CD4-positive, alpha-beta memory T cell (primary cell): Measurements from ENCODE around the gene AGPAT3. TPM values are rescaled to one million over a fixed set of nuclear protein-coding genes. Genes with fewer than 3 reads are reported as not detected.

Experiments used
- CTCF ChIA-PET: fragments of 350-600 bp; sonication (Branson Sonifier 250); formaldehyde crosslinking; loops from one replicate; lab custom pipeline; 2021; ENCODE audit warnings: inconsistent platforms; ENCODE audit not compliant: partially characterized antibody; lab: Charles Lee
- POLR2A ChIA-PET: fragments of 350-600 bp; sonication (Branson Sonifier 250); formaldehyde crosslinking; loops from one replicate; lab custom pipeline; 2021; ENCODE audit not compliant: partially characterized antibody; lab: Charles Lee
- DNase-seq, 5 donors: peaks; one replicate each; pipeline versions ENCODE4 v3.0.0 to v3.0.0-alpha.2; 2020 to 2022; ENCODE audit warnings: mixed read lengths in 1 of 5
- H3K27ac ChIP-seq: one replicate; pipeline ENCODE4 v1.7.0; 2013; ENCODE audit warnings: low read depth, low read length
- H3K27me3 ChIP-seq: 2 replicates; pipeline ENCODE4 v1.7.0; 2013; ENCODE audit warnings: mild to moderate bottlenecking, low read length, moderate library complexity; ENCODE audit not compliant: insufficient read depth
- H3K36me3 ChIP-seq: 2 replicates; pipeline ENCODE4 v1.7.0; 2013; ENCODE audit warnings: mild to moderate bottlenecking, low read length, moderate library complexity; ENCODE audit not compliant: insufficient read depth
- H3K4me1 ChIP-seq: 2 replicates; pipeline ENCODE4 v1.7.0; 2013; ENCODE audit warnings: mild to moderate bottlenecking, low read length, moderate library complexity; ENCODE audit not compliant: insufficient read depth
- H3K4me3 ChIP-seq, 2 donors: one replicate each; pipeline ENCODE4 v1.7.0; 2013; ENCODE audit warnings: low read length in 2 of 2, mild to moderate bottlenecking in 1 of 2
- H3K9me3 ChIP-seq, 2 donors: one replicate each; pipeline ENCODE4 v1.7.0; 2013; ENCODE audit warnings: low read length in 2 of 2, control low read depth in 1 of 2; ENCODE audit not compliant: control insufficient read depth in 1 of 2
- H3K27ac Mint-ChIP-seq, 7 donors: one replicate each; pipeline ENCODE4 v1.8.0; 2020 to 2021; ENCODE audit warnings: mixed read lengths in 7 of 7, mild to moderate bottlenecking in 6 of 7, inconsistent platforms in 3 of 7, moderate library complexity in 3 of 7
- H3K27me3 Mint-ChIP-seq, 2 donors: one replicate each; pipeline ENCODE4 v1.8.0; 2020 to 2021; ENCODE audit warnings: mixed read lengths in 2 of 2
- H3K36me3 Mint-ChIP-seq, 2 donors: one replicate each; pipeline ENCODE4 v1.8.0; 2020 to 2021; ENCODE audit warnings: mixed read lengths in 2 of 2, inconsistent platforms in 1 of 2, mild to moderate bottlenecking in 1 of 2
- H3K4me1 Mint-ChIP-seq, 4 donors: one replicate each; pipeline ENCODE4 v1.8.0; 2020 to 2021; ENCODE audit warnings: mixed read lengths in 4 of 4, mild to moderate bottlenecking in 1 of 4
- H3K4me3 Mint-ChIP-seq, 8 donors: one replicate each; pipeline ENCODE4 v1.8.0; 2020 to 2021; ENCODE audit warnings: mixed read lengths in 8 of 8, mild to moderate bottlenecking in 7 of 8, moderate library complexity in 6 of 8, inconsistent platforms in 3 of 8
- H3K9me3 Mint-ChIP-seq, 8 donors: one replicate each; pipeline ENCODE4 v1.8.0; 2020 to 2021; ENCODE audit warnings: mixed read lengths in 8 of 8, mild to moderate bottlenecking in 5 of 8, inconsistent platforms in 3 of 8, moderate library complexity in 1 of 8
- intact Hi-C: fragments of 100-400 bp; cut with micrococcal nuclease; formaldehyde crosslinking; loops from one replicate; pipeline ENCODE4 v1.15.1; 2023
- polyA plus RNA-seq, 2 donors: library from polyadenylated mRNA; unstranded; fragments of 300-500 nt; fragmentation: Illumina TruSeq; gene quantifications; one replicate each; pipeline ENCODE4 v1.2.3, GENCODE V29; 2021
- total RNA-seq, 2 experiments: library from RNA; stranded (reverse); gene quantifications; one replicate each; pipeline ENCODE4 v1.2.3, GENCODE V29; 2021

The AGPAT3 gene
- total and polyA plus RNA-seq, 4 experiments from 2014 or later, result 16.0 to 76.7 (median 46.7) TPM

GRCh38 chr21:43981871-43982210, 116.8 kb downstream of the AGPAT3 start:
- Mint-ChIP-seq H3K27ac (no peak overlapping the region), H3K27me3 (no peaks in the 10 kb centered on the region), H3K36me3 (peaks cover 0 to 36% of the 10 kb centered on the region in 2 donors), H3K4me3 (no peak overlapping the region), H3K9me3 (no peaks in the 10 kb centered on the region), H3K4me1 (peaks cover 9 to 17% (median 13%) of the 10 kb centered on the region in 4 donors)
- H3K9me3 ChIP-seq, result no peaks in the 10 kb centered on the region
- peaks cover 13% of the 10 kb centered on the region for H3K4me1 ChIP-seq
- H3K4me3 ChIP-seq, result no peak overlapping the region
- CTCF ChIA-PET, result interaction anchor here (1.5 kb wide), 1 partner anchor 171 kb away, joined by 3 read pairs; no protein-coding TSS in a partner anchor
- no peaks in the 10 kb centered on the region for H3K27me3 ChIP-seq
- H3K36me3 ChIP-seq, result peaks cover 23% of the 10 kb centered on the region
- H3K27ac ChIP-seq, result no peak overlapping the region
- no peak for DNase-seq
- intact Hi-C loops, result no loop called here
- POLR2A ChIA-PET, result no interaction called here

- no peak overlapping the region for H3K27ac ChIP-seq
- POLR2A ChIA-PET, result no interaction called here
- DNase-seq, result no peak
Observed at GRCh38 chr21:43982489-43983078, 117.6 kb downstream of the AGPAT3 start.

DNA sequence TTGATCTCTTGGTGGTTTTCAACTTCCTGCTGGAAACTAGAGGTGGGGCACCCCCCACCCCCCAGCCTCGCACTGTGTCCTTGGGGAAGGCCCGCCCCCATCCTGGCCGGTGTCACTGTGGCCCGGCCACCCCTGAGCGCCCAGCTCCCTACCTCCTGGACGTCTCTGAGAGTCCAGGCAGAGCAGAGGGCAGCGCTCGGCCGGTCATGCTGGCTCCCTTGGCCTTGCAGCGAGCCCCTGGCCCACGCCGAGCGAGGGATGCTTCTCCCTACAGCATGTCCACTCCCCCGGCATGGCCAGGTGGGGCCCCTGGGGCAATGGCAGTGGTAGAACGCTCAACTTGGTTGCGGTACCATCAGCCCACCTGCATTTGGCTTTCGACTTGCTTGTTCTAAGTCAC, 118.4 kb downstream of the AGPAT3 start:
- Mint-ChIP-seq H3K36me3 (peaks cover 0 to 28% of the 10 kb centered on the region in 2 donors), H3K9me3 (no peaks in the 10 kb centered on the region), H3K27ac (peak overlapping the region in 1 of 7 donors; percentile 42), H3K4me1 (peaks cover 9 to 20% (median 14%) of the 10 kb centered on the region in 4 donors), H3K4me3 (no peak overlapping the region), H3K27me3 (no peaks in the 10 kb centered on the region)
- intact Hi-C loops, result no loop called here
- no peaks in the 10 kb centered on the region for H3K27me3 ChIP-seq
- POLR2A ChIA-PET, result no interaction called here
- peaks cover 19% of the 10 kb centered on the region for H3K36me3 ChIP-seq
- DNase-seq, result no peak
- peaks cover 13% of the 10 kb centered on the region for H3K4me1 ChIP-seq
- H3K9me3 ChIP-seq, result no peaks in the 10 kb centered on the region
- CTCF ChIA-PET, result no interaction called here
- H3K27ac ChIP-seq, result no peak overlapping the region
- H3K4me3 ChIP-seq, result no peak overlapping the region

More at GRCh38 chr21:43982489-43983078, 117.6 kb downstream of the AGPAT3 start:
- Histone ChIP-seq H3K4me1 (peaks cover 13% of the 10 kb centered on the region), H3K27me3 (no peaks in the 10 kb centered on the region), H3K36me3 (peaks cover 23% of the 10 kb centered on the region), H3K4me3 (no peak overlapping the region), H3K9me3 (no peaks in the 10 kb centered on the region)
- no peaks in the 10 kb centered on the region for H3K9me3 Mint-ChIP-seq
- H3K4me1 Mint-ChIP-seq, result peaks cover 9 to 20% (median 14%) of the 10 kb centered on the region in 4 donors
- peak overlapping the region in 1 of 7 donors; percentile 41 for H3K27ac Mint-ChIP-seq
- H3K4me3 Mint-ChIP-seq, result no peak overlapping the region
- intact Hi-C loops, result no loop called here
- H3K36me3 Mint-ChIP-seq, result peaks cover 0 to 31% of the 10 kb centered on the region in 2 donors
- CTCF ChIA-PET, result no interaction called here
- no peaks in the 10 kb centered on the region for H3K27me3 Mint-ChIP-seq

GRCh38 chr21:43983860-43984420, 118.9 kb downstream of the AGPAT3 start:
- Mint-ChIP-seq H3K4me3 (no peak overlapping the region), H3K27ac (peak overlapping the region in 2 of 7 donors; percentile 42 to 59), H3K36me3 (peaks cover 0 to 28% of the 10 kb centered on the region in 2 donors), H3K9me3 (no peaks in the 10 kb centered on the region), H3K4me1 (peaks cover 9 to 20% (median 14%) of the 10 kb centered on the region in 4 donors), H3K27me3 (no peaks in the 10 kb centered on the region)
- ChIA-PET CTCF (interaction anchor here (0.6 to 1.4 kb wide), 2 partner anchors 9 to 1258 kb away, joined by 3 to 5 read pairs; no protein-coding TSS in a partner anchor), POLR2A (no interaction called here)
- Histone ChIP-seq H3K4me1 (peaks cover 13% of the 10 kb centered on the region), H3K4me3 (no peak overlapping the region), H3K27me3 (no peaks in the 10 kb centered on the region), H3K36me3 (peaks cover 16% of the 10 kb centered on the region), H3K27ac (no peak overlapping the region), H3K9me3 (no peaks in the 10 kb centered on the region)
- DNase-seq, result no peak
- intact Hi-C loops, result no loop called here

GRCh38 chr21:43984905-43985689, 120.1 kb downstream of the AGPAT3 start:
- H3K36me3 ChIP-seq, result peaks cover 16% of the 10 kb centered on the region
- ChIA-PET CTCF (interaction anchor here (1.4 kb wide), 1 partner anchor 10 kb away, joined by 5 read pairs; no protein-coding TSS in a partner anchor), POLR2A (no interaction called here)
- peaks cover 13% of the 10 kb centered on the region for H3K4me1 ChIP-seq
- Mint-ChIP-seq H3K4me3 (peak overlapping the region in 2 of 8 donors; percentile 3 to 19), H3K9me3 (no peaks in the 10 kb centered on the region), H3K27ac (peak overlapping the region; percentile 5 to 83 (median 38)), H3K4me1 (peaks cover 9 to 20% (median 14%) of the 10 kb centered on the region in 4 donors), H3K27me3 (no peaks in the 10 kb centered on the region), H3K36me3 (peaks cover 0 to 23% of the 10 kb centered on the region in 2 donors)
- DNase-seq, result peak in 1 of 5 donors; percentile 6
- H3K9me3 ChIP-seq, result no peaks in the 10 kb centered on the region
- no peaks in the 10 kb centered on the region for H3K27me3 ChIP-seq
- intact Hi-C loops, result no loop called here
- H3K27ac ChIP-seq, result no peak overlapping the region
- no peak overlapping the region for H3K4me3 ChIP-seq

DNA sequence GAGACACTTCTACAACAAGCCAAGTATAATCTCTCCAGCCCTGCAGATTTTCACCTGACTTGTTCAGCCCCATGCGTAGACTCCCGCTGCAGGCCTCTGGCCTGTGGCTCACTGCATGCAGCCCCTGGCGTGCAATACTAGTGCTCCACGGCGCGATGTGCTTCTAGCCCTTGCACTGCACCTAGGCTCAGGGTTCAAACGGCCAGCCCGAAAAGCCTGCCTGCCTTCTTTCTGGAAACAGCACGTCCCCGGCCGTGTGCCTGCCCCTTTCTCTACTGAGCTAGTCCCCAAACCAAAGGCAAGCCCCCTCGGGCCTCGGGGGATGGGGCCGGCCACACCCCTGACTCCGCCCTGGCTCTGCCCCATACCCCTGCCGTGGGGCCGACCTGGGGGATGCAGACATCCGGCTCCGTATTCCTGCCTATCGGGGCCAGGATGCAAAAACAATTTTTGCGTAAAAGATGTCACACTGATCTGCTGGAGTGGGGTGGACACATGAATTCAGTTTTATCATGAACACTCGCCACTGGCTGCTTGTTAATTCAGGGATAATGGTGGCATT, 120.7 kb downstream of the AGPAT3 start:
- peaks cover 10% of the 10 kb centered on the region for H3K36me3 ChIP-seq
- CTCF ChIA-PET, result no interaction called here
- DNase-seq, result no peak
- H3K9me3 Mint-ChIP-seq, result no peaks in the 10 kb centered on the region
- H3K4me3 Mint-ChIP-seq, result peak overlapping the region in 2 of 8 donors; percentile 41 to 54
- H3K27ac ChIP-seq, result no peak overlapping the region
- H3K36me3 Mint-ChIP-seq, result peaks cover 0 to 20% of the 10 kb centered on the region in 2 donors
- peaks cover 9 to 20% (median 14%) of the 10 kb centered on the region in 4 donors for H3K4me1 Mint-ChIP-seq
- H3K4me1 ChIP-seq, result peaks cover 13% of the 10 kb centered on the region
- H3K27me3 Mint-ChIP-seq, result no peaks in the 10 kb centered on the region
- peak overlapping the region in 5 of 7 donors; percentile 8 to 83 (median 66) for H3K27ac Mint-ChIP-seq
- intact Hi-C loops, result no loop called here
- H3K27me3 ChIP-seq, result no peaks in the 10 kb centered on the region
- no peak overlapping the region for H3K4me3 ChIP-seq
- POLR2A ChIA-PET, result no interaction called here
- no peaks in the 10 kb centered on the region for H3K9me3 ChIP-seq
